Epidermal melanocyte (primary cell): ENCODE results near the gene PHF21A.

Experiments used
- DNase-seq: peaks from one replicate; pipeline ENCODE4 v3.0.0; 2011; ENCODE audit warnings: low spot score; ENCODE audit not compliant: insufficient read length

Gene PHF21A

DNA sequence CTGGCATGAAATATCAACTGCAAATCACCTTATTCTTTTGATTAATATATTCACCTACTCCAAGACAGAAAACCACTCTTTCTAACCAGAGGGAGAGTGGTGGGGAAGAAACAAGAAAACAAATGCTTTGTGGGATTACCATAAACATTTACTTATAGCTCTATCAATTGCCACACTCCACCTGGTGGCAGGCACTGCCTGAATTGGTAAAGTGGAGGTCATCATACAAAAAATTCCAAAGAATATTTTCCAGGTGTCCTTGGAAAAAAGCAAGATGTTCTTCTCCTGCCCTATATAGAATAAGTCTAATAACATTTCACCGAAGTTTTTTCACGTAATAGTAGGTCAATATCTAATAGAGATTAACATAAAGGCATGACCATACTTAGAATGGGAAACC is 45.3 kb downstream of the PHF21A start:
- no peak for DNase-seq

GRCh38 chr11:46075168-46075567 is 46.1 kb downstream of the PHF21A start:
- DNase-seq: no peak

DNA sequence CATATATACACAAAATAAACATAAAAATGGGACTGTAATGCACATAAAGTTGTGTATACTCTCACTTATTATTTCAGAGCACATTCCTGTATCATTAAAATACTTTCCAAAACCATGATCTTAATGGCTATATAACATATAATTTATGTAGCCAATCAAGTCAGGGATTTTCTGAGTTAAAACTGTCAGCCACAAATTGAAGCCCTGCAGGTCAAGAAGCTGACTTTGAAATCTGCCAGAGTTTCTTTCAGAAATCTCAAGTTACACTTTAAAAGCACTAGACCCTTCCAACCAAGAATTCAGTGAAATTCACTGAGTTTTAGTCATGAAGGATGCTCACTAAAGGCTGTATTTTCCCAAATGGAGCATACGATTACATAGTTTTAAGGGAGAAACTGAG is 47.6 kb downstream of the PHF21A start:
- DNase-seq: no peak

GRCh38 chr11:46072172-46072964 is 48.9 kb downstream of the PHF21A start:
- no peak for DNase-seq

- no peak for DNase-seq
Observed at GRCh38 chr11:46071091-46071490, 50.2 kb downstream of the PHF21A start.

- DNase-seq: no peak
Observed at GRCh38 chr11:46069595-46069994, 51.7 kb downstream of the PHF21A start.

DNA sequence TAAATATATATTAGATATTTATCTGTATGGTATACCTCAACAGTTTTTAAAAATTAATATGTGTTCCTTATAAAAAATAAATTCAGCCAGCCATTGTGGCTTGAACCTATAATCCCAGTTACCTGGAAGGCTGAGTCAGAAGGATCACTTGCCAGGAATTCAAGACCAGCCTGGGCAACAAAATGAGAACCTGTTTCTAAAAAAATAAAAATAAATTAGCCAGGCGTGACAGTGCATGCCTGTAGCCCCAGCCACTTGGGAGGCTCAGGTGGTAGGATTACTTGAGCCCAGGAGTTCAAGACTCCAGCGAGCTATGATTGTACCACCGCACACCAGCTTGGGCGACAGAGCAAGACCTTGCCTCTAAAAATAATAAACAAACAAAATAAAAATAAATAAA is 54.9 kb downstream of the PHF21A start:
- DNase-seq: no peak

DNA sequence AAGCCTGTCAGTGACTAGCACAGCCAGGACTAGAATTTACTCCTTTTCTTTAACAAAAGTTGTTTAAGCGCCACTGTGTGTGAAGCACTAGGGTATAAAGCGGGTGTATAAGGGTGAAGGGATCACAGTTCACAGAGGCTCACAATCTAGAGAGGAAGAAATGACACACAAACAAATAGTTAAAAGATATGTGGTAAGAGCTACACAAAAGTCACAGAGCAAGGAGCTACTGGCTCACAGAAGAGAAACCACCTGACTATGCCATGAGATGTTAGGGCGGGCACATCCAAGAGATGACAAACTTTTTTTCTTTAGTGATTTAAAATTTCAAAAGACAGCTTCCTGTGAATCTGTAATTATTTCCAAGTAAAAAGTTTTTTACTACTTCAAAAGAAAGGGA is 55.6 kb downstream of the PHF21A start:
- no peak for DNase-seq

GRCh38 chr11:46064221-46064620 is 57.0 kb downstream of the PHF21A start:
- no peak for DNase-seq

DNA sequence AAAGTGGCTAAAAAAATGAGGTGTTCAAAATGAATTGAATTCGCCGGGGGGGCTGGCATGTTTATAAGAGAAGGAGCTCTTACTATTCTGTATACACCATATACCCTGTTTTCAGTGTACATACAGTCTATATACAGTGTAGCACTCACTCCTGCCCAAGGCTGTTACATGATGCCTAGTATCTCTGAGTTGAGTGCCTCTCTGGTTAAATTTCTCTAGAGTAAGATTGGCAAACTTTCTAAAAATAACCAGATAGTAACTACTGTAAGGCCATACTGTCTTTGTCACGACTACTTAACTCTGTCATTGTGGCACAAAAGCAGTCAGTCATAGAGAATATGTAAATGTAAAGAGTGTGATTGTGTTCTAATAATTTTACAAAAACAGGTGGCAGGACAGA is 58.1 kb downstream of the PHF21A start:
- no peak for DNase-seq

- no peak for DNase-seq
Observed at GRCh38 chr11:46060013-46060412, 61.2 kb downstream of the PHF21A start.

- no peak for DNase-seq
Observed at GRCh38 chr11:46057489-46057888, 63.8 kb downstream of the PHF21A start.

DNA sequence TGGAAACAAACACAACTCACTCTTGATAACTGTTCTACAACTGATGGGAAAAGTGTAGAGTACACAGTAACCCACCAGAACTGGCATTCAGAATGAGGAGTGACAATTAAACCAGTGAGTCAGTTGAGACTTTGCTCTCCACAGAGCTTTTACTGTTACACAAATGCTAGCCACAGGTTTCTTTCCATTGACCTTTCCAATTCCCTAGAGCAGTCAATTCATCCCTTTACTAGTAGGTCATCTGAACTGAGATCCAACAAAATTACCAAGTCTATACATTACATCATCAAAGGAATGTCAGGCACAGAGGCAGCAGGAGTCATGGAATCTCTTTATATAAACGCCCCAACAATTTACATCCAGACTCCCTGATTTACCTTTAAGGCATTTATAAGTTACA is 65.9 kb downstream of the PHF21A start:
- no peak for DNase-seq

- DNase-seq: no peak
Observed at GRCh38 chr11:46051102-46051501, 70.2 kb downstream of the PHF21A start.

GRCh38 chr11:46050662-46051061 is 70.6 kb downstream of the PHF21A start:
- no peak for DNase-seq

GRCh38 chr11:46050003-46050461 is 71.2 kb downstream of the PHF21A start:
- no peak for DNase-seq

GRCh38 chr11:46049325-46049897 is 71.8 kb downstream of the PHF21A start:
- no peak for DNase-seq

DNA sequence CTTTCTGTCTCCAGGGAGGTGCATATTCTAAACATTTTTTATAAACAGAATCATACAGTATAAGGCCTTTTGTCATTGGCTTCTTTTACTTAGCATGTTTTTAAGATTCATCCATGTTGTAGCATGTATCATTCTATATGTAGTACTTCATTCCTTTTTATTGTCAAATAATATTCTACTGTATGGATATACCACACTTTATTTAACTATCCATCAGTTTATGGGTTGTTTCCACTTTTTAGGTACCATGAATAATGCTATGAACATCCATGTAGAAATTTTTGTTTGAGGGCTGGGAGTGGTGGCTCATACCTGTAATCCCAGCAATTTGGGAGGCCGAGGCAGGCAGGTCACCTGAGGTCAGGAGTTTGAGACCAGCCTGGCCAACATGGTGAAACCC is 73.1 kb downstream of the PHF21A start:
- no peak for DNase-seq

DNA sequence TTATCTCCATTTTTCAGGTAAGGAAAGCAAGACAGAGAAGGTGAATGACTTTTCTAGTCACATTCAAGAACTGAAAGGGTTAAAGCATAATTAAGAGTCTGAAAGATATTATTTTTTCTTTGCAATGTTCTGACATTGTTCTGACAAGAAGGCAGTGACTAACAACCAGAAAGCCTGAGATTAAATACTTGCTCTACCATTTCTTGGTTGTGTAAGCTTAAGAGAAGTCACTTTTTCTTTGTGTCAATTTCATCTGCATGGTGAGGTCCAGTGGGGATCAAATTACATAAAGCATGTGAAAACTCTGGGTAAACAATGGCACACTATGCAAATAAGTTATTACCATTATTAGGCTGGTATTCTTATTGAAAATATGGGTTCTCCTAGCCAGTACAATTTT is 73.7 kb downstream of the PHF21A start:
- DNase-seq: no peak

- no peak for DNase-seq
Observed at GRCh38 chr11:46045811-46046210, 75.4 kb downstream of the PHF21A start.

GRCh38 chr11:46044601-46045000 is 76.7 kb downstream of the PHF21A start:
- no peak for DNase-seq

- no peak for DNase-seq
Observed at GRCh38 chr11:46039990-46040389, 81.3 kb downstream of the PHF21A start.

DNA sequence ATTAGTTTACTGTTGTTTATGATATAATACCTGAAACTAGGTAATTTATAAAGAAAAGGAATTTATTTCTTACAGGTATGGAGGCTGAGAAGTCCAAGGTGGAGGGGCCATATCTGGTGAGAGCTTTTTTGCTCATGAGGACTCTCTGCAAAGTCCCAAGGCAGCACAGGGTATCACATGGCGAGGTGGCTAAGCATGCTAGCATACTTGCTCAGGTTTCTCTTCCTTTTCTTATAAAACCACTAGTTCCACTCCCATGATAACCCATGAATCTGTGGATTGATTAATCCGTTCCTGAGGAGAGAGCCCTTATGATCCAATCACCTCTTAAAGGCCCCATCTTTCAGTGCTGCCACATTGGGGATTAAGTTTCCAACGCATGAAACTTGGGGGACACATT is 82.7 kb downstream of the PHF21A start:
- DNase-seq: no peak
